Activated CD4-positive, alpha-beta T cell treated with anti-CD3 and anti-CD28 coated beads for 24 hours (primary cell): ENCODE measurements around the gene FAM168A.

Source experiments
- DNase-seq, 2 donors: peaks; one replicate each; pipeline ENCODE4 v3.0.0-alpha.2; 2020; ENCODE audit warnings: low read depth in 2 of 2

The FAM168A gene

GRCh38 chr11:73429121-73429750, 168.7 kb downstream of the FAM168A start:
- no peak for DNase-seq

GRCh38 chr11:73428699-73429098, 169.2 kb downstream of the FAM168A start:
- no peak for DNase-seq

- no peak for DNase-seq
Observed at GRCh38 chr11:73428227-73428626, 169.7 kb downstream of the FAM168A start.

GRCh38 chr11:73426219-73426850, 171.6 kb downstream of the FAM168A start:
- DNase-seq: no peak

- DNase-seq: no peak
Observed at GRCh38 chr11:73425108-73425507, 172.8 kb downstream of the FAM168A start.

GRCh38 chr11:73423506-73423905, 174.4 kb downstream of the FAM168A start:
- DNase-seq: no peak

- DNase-seq: no peak
Observed at GRCh38 chr11:73422886-73423285, 175.0 kb downstream of the FAM168A start.

GRCh38 chr11:73420136-73420535, 177.8 kb downstream of the FAM168A start:
- DNase-seq: no peak

GRCh38 chr11:73416786-73417185, 181.1 kb downstream of the FAM168A start:
- DNase-seq: no peak

GRCh38 chr11:73415854-73416615, 181.9 kb downstream of the FAM168A start:
- DNase-seq: no peak

GRCh38 chr11:73414977-73415651, 182.8 kb downstream of the FAM168A start:
- no peak for DNase-seq

GRCh38 chr11:73413256-73413655, 184.7 kb downstream of the FAM168A start:
- no peak for DNase-seq

- no peak for DNase-seq
Observed at GRCh38 chr11:73412308-73412707, 185.6 kb downstream of the FAM168A start.

GRCh38 chr11:73411031-73411430, 186.9 kb downstream of the FAM168A start:
- no peak for DNase-seq

- DNase-seq: no peak
Observed at GRCh38 chr11:73410627-73411026, 187.3 kb downstream of the FAM168A start.

- no peak for DNase-seq
Observed at GRCh38 chr11:73409431-73409830, 188.5 kb downstream of the FAM168A start.

- DNase-seq: no peak
Observed at GRCh38 chr11:73406619-73407018, 191.3 kb downstream of the FAM168A start.

- no peak for DNase-seq
Observed at GRCh38 chr11:73406131-73406530, 191.8 kb downstream of the FAM168A start.

- no peak for DNase-seq
Observed at GRCh38 chr11:73405146-73405510, 192.8 kb downstream of the FAM168A start.

GRCh38 chr11:73404506-73405145, 193.3 kb downstream of the FAM168A start:
- no peak for DNase-seq

GRCh38 chr11:73404048-73404447, 193.9 kb downstream of the FAM168A start:
- DNase-seq: no peak

GRCh38 chr11:73403541-73403940, 194.4 kb downstream of the FAM168A start:
- no peak for DNase-seq
